ENCODE data around the gene SECTM1.

GRCh38 chr17:82351713-82352488, 18.3 kb upstream of the SECTM1 start:
- peak; percentile 85 for TF ChIP-seq CTCF (IDR thresholded peaks at IDR 0.05; ENCODE audit: insufficient read depth, low read length, poor library complexity, severe bottlenecking)
- TF ChIP-seq EZH2phosphoT487 (conservative IDR thresholded peaks at IDR 0.05; ENCODE audit: low read length), result no peak
